ENCODE measurements around the gene CTDSPL2. TPM values are rescaled to one million over a fixed set of nuclear protein-coding genes. Genes with fewer than 3 reads are reported as not detected.

Gene CTDSPL2
- total and polyA plus RNA-seq, 2 of the 8 experiments (the other 6 are each of a cell fraction or from before 2014, with no cell fraction given): 25.2 to 64.7 TPM

GRCh38 chr15:44381236-44381635 is 46.2 kb upstream of the CTDSPL2 start:
- CTCF ChIA-PET (ENCODE audit: partially characterized antibody): interaction anchor here (0.9 kb wide), 1 partner anchor 10 kb away, joined by 4 read pairs; no protein-coding TSS in a partner anchor
- POLR2A ChIA-PET (ENCODE audit: partially characterized antibody): no interaction called here
- H2AK5ac ChIP-seq (ENCODE audit: low read depth, low read length): no peak overlapping the region
- DNase-seq (ENCODE audit: low read depth in 1 of 2, low spot score in 2 of 2) (no peak), FAIRE-seq (no peak)
- H3K4me1 ChIP-seq (replicated peaks in 1 of 4; ENCODE audit: control insufficient read depth in 3 of 4, insufficient read depth in 4 of 4, low read length in 3 of 4): no peaks in the 10 kb centered on the region
- no peak overlapping the region for H3K56ac ChIP-seq (replicated peaks; ENCODE audit: insufficient read length, low read depth, low read length)
- no peak overlapping the region for H3K9ac ChIP-seq (replicated peaks in 1 of 4; ENCODE audit: extremely low read depth in 1 of 4, low read depth in 3 of 4, low read length in 3 of 4)
- H3K23ac ChIP-seq (ENCODE audit: insufficient read length): no peak overlapping the region
- no peak overlapping the region for H4K8ac ChIP-seq (ENCODE audit: extremely low read depth, insufficient read depth, low read length)
- no peak overlapping the region for H2BK120ac ChIP-seq (replicated peaks; ENCODE audit: low read depth, low read length)
- no peak overlapping the region for H3K14ac ChIP-seq (ENCODE audit: insufficient read length)
- H2BK5ac ChIP-seq (ENCODE audit: low read depth, low read length): no peak overlapping the region
- H3K4me2 ChIP-seq (ENCODE audit: insufficient read depth in 1 of 2, low read depth in 2 of 2, low read length in 2 of 2): no peak overlapping the region
- no peak overlapping the region for H3K18ac ChIP-seq (ENCODE audit: extremely low read depth, low read length)
- H2AFZ ChIP-seq (ENCODE audit: low read length): no peak overlapping the region
- H3K4ac ChIP-seq (replicated peaks; ENCODE audit: insufficient read length, low read depth, low read length): no peak overlapping the region
- no peaks in the 10 kb centered on the region for H3K9me3 ChIP-seq (ENCODE audit: insufficient read depth in 2 of 2, low read depth in 1 of 2, low read length in 1 of 2)
- no peak overlapping the region for H4K91ac ChIP-seq (replicated peaks; ENCODE audit: insufficient read length, low read length)
- H4K5ac ChIP-seq (ENCODE audit: insufficient read length, low read depth, low read length): no peak overlapping the region
- no peaks in the 10 kb centered on the region for H3K79me2 ChIP-seq (ENCODE audit: control insufficient read depth in 1 of 2, insufficient read depth in 2 of 2, low read length in 2 of 2)
- H2BK12ac ChIP-seq (ENCODE audit: low read depth, low read length): no peak overlapping the region
- no peak overlapping the region for H3K4me3 ChIP-seq (ENCODE audit: extremely low read depth in 1 of 4, insufficient read depth in 2 of 4, low read depth in 3 of 4, low read length in 4 of 4)
- H2BK15ac ChIP-seq (ENCODE audit: low read length): no peak overlapping the region
- H4K20me1 ChIP-seq (replicated peaks in 1 of 2; ENCODE audit: control insufficient read depth in 1 of 2, insufficient read depth in 2 of 2, low read length in 2 of 2): no peaks in the 10 kb centered on the region
- no peak overlapping the region for H2BK20ac ChIP-seq (ENCODE audit: low read length)
- no peaks in the 10 kb centered on the region for H3K27me3 ChIP-seq (replicated peaks in 1 of 4; ENCODE audit: control insufficient read depth in 3 of 4, extremely low read depth in 1 of 4, insufficient read depth in 3 of 4, low read length in 3 of 4)
- no peak overlapping the region for H3K27ac ChIP-seq (ENCODE audit: low read depth, low read length)
- H3K23me2 ChIP-seq (ENCODE audit: low read depth, low read length): no peaks in the 10 kb centered on the region
- no peaks in the 10 kb centered on the region for H3K79me1 ChIP-seq (ENCODE audit: low read depth, low read length)
- H3K36me3 ChIP-seq (ENCODE audit: control insufficient read depth in 2 of 4, insufficient read depth in 4 of 4, low read length in 3 of 4): no peaks in the 10 kb centered on the region; a peak in 1 of 8 replicates
- no peak for TF ChIP-seq RAD21 (IDR thresholded peaks at IDR 0.05 in 1 of 2, conservative IDR thresholded peaks at IDR 0.05 in 1 of 2; ENCODE audit: low read depth in 2 of 2, low read length in 2 of 2)
